Measurements from ENCODE around the gene SH2D1A. TPM values are rescaled to one million over a fixed set of nuclear protein-coding genes. Genes with fewer than 3 reads are reported as not detected.
A peak's percentile ranks its signal among the peaks of the same experiment; 100 is the strongest.

The SH2D1A gene
- total RNA-seq, 1 donor from 2014 or later = not detected

- Histone ChIP-seq H3K36me3 (ENCODE audit: control insufficient read depth, insufficient read depth, low read length) (no peaks in the 10 kb centered on the region), H3K27me3 (ENCODE audit: control insufficient read depth, insufficient read depth, low read length) (no peaks in the 10 kb centered on the region), H3K4me3 (ENCODE audit: low read depth, low read length) (no peak overlapping the region)
- DNase-seq (ENCODE audit: low read depth) = no peak
- no peak for FAIRE-seq
- TF ChIP-seq CTCF (IDR thresholded peaks at IDR 0.05; ENCODE audit: insufficient read depth, low read length, severe bottlenecking) = no peak
Observed at GRCh38 chrX:124414281-124414680, 67.9 kb downstream of the SH2D1A start.

DNA sequence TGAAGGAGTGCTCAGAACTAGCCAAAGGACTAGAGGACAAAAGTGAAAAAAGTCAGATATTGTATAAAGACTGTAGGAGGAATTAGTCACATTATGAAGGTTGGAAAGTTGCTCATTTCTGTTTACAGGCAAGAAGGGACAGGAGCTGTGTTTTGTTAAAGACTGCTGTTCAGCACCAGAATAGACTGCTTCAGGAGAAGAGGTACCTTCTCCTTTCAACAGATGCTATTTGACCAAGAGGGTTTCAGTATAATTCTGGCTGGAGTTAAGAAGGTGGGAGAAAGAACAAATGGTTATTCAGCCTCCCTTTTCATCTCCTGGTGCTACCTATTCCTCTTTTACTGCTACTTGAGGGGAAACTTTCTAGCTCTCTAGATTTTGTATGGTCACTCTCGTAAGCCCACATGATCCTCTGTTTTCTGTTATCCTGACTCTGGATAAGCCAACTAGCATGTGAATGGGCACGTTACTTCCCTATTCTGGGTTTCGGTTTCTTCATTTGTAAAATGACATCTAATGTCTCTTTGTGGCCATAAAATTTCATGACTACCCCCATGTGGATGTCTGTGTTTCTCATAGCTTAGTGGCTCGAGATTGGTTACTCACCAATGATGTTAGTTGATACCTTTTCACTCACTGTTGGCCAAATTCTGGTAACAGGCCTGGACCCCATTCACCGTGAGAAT, 68.9 kb downstream of the SH2D1A start:
- FAIRE-seq = no peak
- DNase-seq (ENCODE audit: low read depth) = no peak
- no peak for TF ChIP-seq CTCF (IDR thresholded peaks at IDR 0.05; ENCODE audit: insufficient read depth, low read length, severe bottlenecking)

GRCh38 chrX:124421898-124422655, 75.7 kb downstream of the SH2D1A start:
- Histone ChIP-seq H3K27me3 (ENCODE audit: control insufficient read depth, insufficient read depth, low read length) (no peaks in the 10 kb centered on the region), H3K36me3 (ENCODE audit: control insufficient read depth, insufficient read depth, low read length) (no peaks in the 10 kb centered on the region), H3K4me3 (ENCODE audit: low read depth, low read length) (no peak overlapping the region)
- no peak for FAIRE-seq
- TF ChIP-seq CTCF (IDR thresholded peaks at IDR 0.05; ENCODE audit: insufficient read depth, low read length, severe bottlenecking) = no peak
- DNase-seq (ENCODE audit: low read depth) = peak; percentile 56

More for the DNA sequence above, 68.9 kb downstream of the SH2D1A start:
- Histone ChIP-seq H3K36me3 (ENCODE audit: control insufficient read depth, insufficient read depth, low read length) (no peaks in the 10 kb centered on the region), H3K4me3 (ENCODE audit: low read depth, low read length) (no peak overlapping the region), H3K27me3 (ENCODE audit: control insufficient read depth, insufficient read depth, low read length) (no peaks in the 10 kb centered on the region)

Other genes starting within 250 kb of the SH2D1A start
- gene TEX13D, start 13.9 kb upstream of the SH2D1A start, total RNA-seq = not detected in 2 replicates

Measured in bronchial epithelial cell (primary cell).